Prostate gland (tissue), 2 donors: Measurements from ENCODE around the gene FAM193A. TPM values are rescaled to one million over a fixed set of nuclear protein-coding genes. Genes with fewer than 3 reads are reported as not detected.

ENCODE experiments used
- DNase-seq: peaks from one replicate; pipeline ENCODE4 v3.0.0-alpha.2; 2019; ENCODE audit warnings: low spot score
- H3K27ac ChIP-seq, 2 donors: fragments of 200-600 bp; sonication (generic); 2 replicates each; pipeline ENCODE4 v1.5.1; 2017 to 2019
- H3K27me3 ChIP-seq: fragments of 200-600 bp; sonication (generic); replicated peaks from 2 replicates; pipeline ENCODE4 v1.5.1; 2019; ENCODE audit not compliant: insufficient read depth
- H3K36me3 ChIP-seq, 2 donors: fragments of 200-600 bp; sonication (generic); 1 replicate in 1 of 2; 2 replicates in 1 of 2; pipeline versions ENCODE4 v1.5.1 to v1.8.1; 2017 to 2019
- H3K4me1 ChIP-seq: fragments of 200-600 bp; sonication (generic); replicated peaks from 2 replicates; pipeline ENCODE4 v1.5.1; 2019
- H3K4me3 ChIP-seq, 2 donors: fragments of 200-600 bp; sonication (generic); 2 replicates each; pipeline ENCODE4 v1.5.1; 2017 to 2019
- H3K9me3 ChIP-seq: fragments of 200-600 bp; sonication (generic); 2 replicates; pipeline ENCODE4 v1.5.1; 2017
- POLR2A ChIP-seq: fragments of 450-650 bp; IDR thresholded peaks from one replicate; pipeline ENCODE4 v1.6.1; 2016; ENCODE audit warnings: antibody characterized with exemption, mild to moderate bottlenecking
- POLR2AphosphoS5 ChIP-seq: sonication (generic); formaldehyde crosslinking; IDR thresholded peaks from one replicate; pipeline ENCODE4 v1.6.1; 2017; ENCODE audit warnings: antibody characterized with exemption
- WGBS: methylation state at CpG from one replicate; pipeline ENCODE4 v1.1.5; 2018; 5-methylcytosine and 5-hydroxymethylcytosine counted together
- intact Hi-C: fragments of 100-400 bp; cut with DNase I; formaldehyde crosslinking; loops from one replicate; pipeline ENCODE4 v1.14.2; 2022
- total RNA-seq, 2 donors: library from RNA; depleted of rRNA; stranded (reverse); fragments of >200 nt; gene quantifications; one replicate each; pipeline ENCODE4 v1.1.0, GENCODE V29; 2016
- TF ChIP-seq, protein P1 (sequence below), 4 experiments: fragments of 200-600 bp in 2 of 4; fragments of 450-650 bp in 2 of 4; sonication (generic) in 2 of 4; IDR thresholded peaks; 1 replicate in 3 of 4; 2 replicates in 1 of 4; pipeline ENCODE4 v1.5.1; 2016 to 2019; ENCODE audit warnings: antibody characterized with exemption in 4 of 4, mild to moderate bottlenecking in 2 of 4, moderate library complexity in 2 of 4

The FAM193A gene
- total RNA-seq, 2 donors from 2014 or later: 24.1 to 53.1 TPM

DNA sequence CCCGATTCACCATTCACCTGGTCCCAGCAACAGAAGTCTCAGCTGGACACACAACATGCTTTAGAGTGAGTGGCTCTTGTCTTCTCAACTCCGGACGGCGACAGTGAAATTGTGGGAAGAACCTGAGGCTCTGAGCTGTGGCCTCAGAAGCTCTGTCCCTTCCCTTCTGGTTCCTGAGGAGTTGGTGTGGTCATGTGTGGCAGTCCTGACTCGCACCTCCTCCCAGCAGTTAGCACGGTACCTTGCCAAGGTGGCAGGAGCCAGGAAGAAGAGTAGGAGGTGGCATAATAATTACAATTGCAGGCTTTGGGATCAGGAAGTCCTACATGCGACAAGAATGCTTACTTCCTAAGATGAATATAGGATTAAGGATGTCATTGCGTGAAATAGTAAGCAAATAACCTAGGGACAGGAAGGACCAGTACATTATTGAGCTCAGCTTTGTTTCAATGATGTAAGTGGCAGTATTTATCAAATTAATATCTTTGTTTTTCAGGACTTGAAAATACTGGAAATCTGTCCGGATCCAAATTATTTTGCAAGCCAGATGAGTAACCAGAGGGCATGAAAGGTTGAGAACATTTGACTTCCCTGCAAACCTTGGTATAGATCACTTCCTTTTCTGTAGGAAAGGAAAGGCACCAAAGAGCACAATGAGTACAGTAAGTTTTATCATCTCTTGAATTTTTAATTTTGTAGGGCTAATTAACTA is 46.5 kb upstream of the FAM193A start:
- Histone ChIP-seq H3K9me3 (no peaks in the 10 kb centered on the region), H3K27ac (peak overlapping the region in 1 of 2 donors; percentile 12), H3K4me1 (peaks cover 12% of the 10 kb centered on the region), H3K4me3 (no peak overlapping the region), H3K36me3 (peaks cover 2 to 4% of the 10 kb centered on the region in 2 donors), H3K27me3 (no peaks in the 10 kb centered on the region)
- WGBS: 81% methylated on average over 9 of the region's 9 CpGs
- TF ChIP-seq POLR2A (no peak), POLR2AphosphoS5 (no peak)
- TF ChIP-seq, protein P1, sequence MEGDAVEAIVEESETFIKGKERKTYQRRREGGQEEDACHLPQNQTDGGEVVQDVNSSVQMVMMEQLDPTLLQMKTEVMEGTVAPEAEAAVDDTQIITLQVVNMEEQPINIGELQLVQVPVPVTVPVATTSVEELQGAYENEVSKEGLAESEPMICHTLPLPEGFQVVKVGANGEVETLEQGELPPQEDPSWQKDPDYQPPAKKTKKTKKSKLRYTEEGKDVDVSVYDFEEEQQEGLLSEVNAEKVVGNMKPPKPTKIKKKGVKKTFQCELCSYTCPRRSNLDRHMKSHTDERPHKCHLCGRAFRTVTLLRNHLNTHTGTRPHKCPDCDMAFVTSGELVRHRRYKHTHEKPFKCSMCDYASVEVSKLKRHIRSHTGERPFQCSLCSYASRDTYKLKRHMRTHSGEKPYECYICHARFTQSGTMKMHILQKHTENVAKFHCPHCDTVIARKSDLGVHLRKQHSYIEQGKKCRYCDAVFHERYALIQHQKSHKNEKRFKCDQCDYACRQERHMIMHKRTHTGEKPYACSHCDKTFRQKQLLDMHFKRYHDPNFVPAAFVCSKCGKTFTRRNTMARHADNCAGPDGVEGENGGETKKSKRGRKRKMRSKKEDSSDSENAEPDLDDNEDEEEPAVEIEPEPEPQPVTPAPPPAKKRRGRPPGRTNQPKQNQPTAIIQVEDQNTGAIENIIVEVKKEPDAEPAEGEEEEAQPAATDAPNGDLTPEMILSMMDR (IDR thresholded peaks at IDR 0.05): no peak
- no peak for DNase-seq
- intact Hi-C loops: no loop called here

DNA sequence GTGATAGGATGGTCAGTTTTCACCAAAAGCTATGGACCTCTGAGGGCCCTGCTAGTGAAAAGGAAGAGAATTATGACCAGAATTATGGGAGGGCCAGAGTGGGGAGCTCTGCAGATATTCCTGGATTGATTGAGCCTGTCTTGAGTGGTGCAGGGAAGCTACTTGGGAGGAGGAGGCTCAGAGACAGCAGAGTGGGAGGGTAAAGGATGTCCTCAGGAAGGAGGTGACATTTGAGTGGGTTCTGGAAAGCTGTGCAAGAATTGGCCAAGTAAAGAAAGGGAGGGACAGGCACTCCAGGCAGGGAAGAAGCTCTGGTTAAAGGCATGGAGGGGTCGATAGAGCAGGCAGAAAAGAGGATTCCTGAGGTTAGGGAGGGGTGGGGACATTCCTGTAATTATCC is 43.5 kb upstream of the FAM193A start:
- intact Hi-C loops: no loop called here
- H3K36me3 ChIP-seq: peaks cover 2 to 4% of the 10 kb centered on the region in 2 donors
- H3K4me3 ChIP-seq: no peak overlapping the region
- TF ChIP-seq POLR2A (no peak), POLR2AphosphoS5 (no peak)
- TF ChIP-seq, protein P1 (IDR thresholded peaks at IDR 0.05): no peak
- peak overlapping the region in 1 of 2 donors; percentile 64 for H3K27ac ChIP-seq
- DNase-seq: no peak
- 88% methylated on average over 1 of the region's 1 CpG for WGBS
- H3K9me3 ChIP-seq: no peaks in the 10 kb centered on the region
- no peaks in the 10 kb centered on the region for H3K27me3 ChIP-seq
- H3K4me1 ChIP-seq: peaks cover 12% of the 10 kb centered on the region

DNA sequence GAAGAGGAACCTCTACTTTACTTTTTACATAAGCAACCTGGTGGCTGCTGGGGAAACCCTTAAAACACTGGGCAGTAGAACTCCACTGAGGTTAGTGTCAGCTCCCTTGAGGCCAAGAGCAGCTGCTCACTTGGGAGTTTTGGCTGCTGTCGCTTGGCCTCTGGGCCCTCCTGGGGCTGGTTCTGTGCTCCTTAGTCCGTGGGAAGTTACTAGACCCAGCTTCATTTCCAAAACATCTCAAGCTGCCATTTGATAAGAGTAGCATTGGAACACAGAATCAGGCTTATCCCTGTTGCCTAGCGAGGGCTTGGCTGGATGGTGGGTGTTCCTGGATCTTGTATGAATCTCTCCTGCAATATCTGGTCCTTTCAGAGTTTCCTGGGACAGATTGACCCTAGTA is 41.5 kb upstream of the FAM193A start:
- TF ChIP-seq, protein P1 (IDR thresholded peaks at IDR 0.05): no peak
- TF ChIP-seq POLR2A: no peak
- no peak for TF ChIP-seq POLR2AphosphoS5
- no peaks in the 10 kb centered on the region for H3K9me3 ChIP-seq
- intact Hi-C loops: no loop called here
- WGBS: 84% methylated on average over 3 of the region's 3 CpGs
- H3K36me3 ChIP-seq: peaks cover 2 to 4% of the 10 kb centered on the region in 2 donors
- H3K4me3 ChIP-seq: no peak overlapping the region
- peak overlapping the region in 1 of 2 donors; percentile 64 for H3K27ac ChIP-seq
- no peak for DNase-seq
- H3K27me3 ChIP-seq: no peaks in the 10 kb centered on the region
- peaks cover 1% of the 10 kb centered on the region for H3K4me1 ChIP-seq

DNA sequence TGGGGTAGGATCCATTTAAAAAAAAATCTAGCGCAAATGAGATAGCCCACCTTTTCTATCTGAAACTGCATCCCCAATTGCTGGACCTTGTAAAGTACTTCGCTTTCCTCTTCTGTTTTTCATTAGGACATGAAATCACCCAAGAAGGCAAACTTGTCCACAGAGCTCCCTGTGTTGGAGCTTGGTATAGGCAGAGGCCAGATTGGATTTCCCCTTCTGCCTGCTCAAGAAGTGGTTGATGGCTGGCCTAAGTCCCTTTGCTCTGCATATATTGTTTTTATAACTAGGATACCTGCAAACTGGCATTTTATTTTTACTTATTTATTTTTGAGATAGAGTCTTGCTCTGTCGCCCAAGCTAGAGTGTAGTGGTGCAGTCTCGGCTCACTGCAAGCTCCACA is 39.1 kb upstream of the FAM193A start:
- H3K4me3 ChIP-seq: no peak overlapping the region
- no peaks in the 10 kb centered on the region for H3K4me1 ChIP-seq
- WGBS: 96% methylated on average over 4 of the region's 4 CpGs
- no peaks in the 10 kb centered on the region for H3K27me3 ChIP-seq
- intact Hi-C loops: no loop called here
- no peaks in the 10 kb centered on the region for H3K9me3 ChIP-seq
- no peak for DNase-seq
- TF ChIP-seq, protein P1 (IDR thresholded peaks at IDR 0.05): no peak
- TF ChIP-seq POLR2AphosphoS5: no peak
- TF ChIP-seq POLR2A: no peak
- no peak overlapping the region for H3K27ac ChIP-seq
- H3K36me3 ChIP-seq: no peaks in the 10 kb centered on the region

DNA sequence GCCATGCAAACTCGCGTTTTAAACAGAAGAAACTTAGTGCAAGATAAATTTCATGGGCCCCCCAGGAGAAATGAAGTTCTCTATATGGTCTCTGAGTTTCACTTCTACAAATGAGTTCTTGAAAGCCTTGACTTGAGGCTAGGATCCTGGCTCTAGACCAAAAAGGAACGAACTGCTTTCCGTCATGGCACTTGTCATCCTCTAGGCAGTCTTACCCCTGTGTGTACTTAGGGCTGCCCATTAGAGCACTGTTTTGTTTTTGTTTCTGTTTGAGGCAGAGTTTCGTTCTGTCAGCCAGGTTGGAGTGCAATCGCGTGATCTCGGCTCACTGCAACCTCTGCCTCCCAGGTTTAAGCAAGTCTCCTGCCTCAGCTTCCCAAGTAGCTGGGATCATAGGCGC is 38.5 kb upstream of the FAM193A start:
- intact Hi-C loops: no loop called here
- no peak overlapping the region for H3K27ac ChIP-seq
- TF ChIP-seq POLR2A (no peak), POLR2AphosphoS5 (no peak)
- TF ChIP-seq, protein P1 (IDR thresholded peaks at IDR 0.05): no peak

More for the DNA sequence above, 38.5 kb upstream of the FAM193A start:
- no peak for DNase-seq
- 92% methylated on average over 9 of the region's 9 CpGs for WGBS
- Histone ChIP-seq H3K9me3 (no peaks in the 10 kb centered on the region), H3K4me1 (no peaks in the 10 kb centered on the region), H3K36me3 (no peaks in the 10 kb centered on the region), H3K27me3 (no peaks in the 10 kb centered on the region), H3K4me3 (no peak overlapping the region)
